Fibroblast of mammary gland (primary cell): ENCODE measurements around the gene ENDOD1.

Experiments used
- DNase-seq: peaks from one replicate; pipeline ENCODE4 v3.0.0-alpha.2; 2010; ENCODE audit warnings: low read depth
- H3K4me3 ChIP-seq: 2 replicates; pipeline ENCODE4 v1.5.1; 2011; ENCODE audit warnings: low read depth, mild to moderate bottlenecking, low read length, moderate library complexity; ENCODE audit not compliant: control insufficient read depth
- TF ChIP-seq, protein P1 (sequence below): conservative IDR thresholded peaks from 2 replicates; pipeline ENCODE4 v1.5.1; 2011; ENCODE audit warnings: low read depth, low read length, inconsistent platforms; ENCODE audit not compliant: control insufficient read depth, insufficient read depth

The ENDOD1 gene

DNA sequence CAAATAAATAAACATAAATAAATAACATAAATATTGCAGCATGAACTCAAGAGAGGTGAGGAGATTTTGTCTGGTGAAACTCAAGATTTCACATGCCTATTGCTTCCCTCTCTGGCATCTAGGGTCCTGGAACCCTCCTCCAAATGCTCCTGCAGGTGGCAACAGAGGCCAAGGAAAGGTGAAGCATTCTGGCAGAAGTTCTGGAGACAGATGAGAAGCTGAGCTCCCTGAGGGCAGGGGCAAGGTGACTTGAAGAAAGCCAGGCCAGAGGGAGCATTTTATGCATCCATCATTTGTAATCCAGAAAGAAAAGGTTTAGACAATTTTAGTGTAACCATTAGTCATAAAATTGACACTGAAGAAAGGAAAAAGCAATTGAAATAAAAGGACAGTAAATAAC is 64.9 kb downstream of the ENDOD1 start:
- TF ChIP-seq, protein P1, sequence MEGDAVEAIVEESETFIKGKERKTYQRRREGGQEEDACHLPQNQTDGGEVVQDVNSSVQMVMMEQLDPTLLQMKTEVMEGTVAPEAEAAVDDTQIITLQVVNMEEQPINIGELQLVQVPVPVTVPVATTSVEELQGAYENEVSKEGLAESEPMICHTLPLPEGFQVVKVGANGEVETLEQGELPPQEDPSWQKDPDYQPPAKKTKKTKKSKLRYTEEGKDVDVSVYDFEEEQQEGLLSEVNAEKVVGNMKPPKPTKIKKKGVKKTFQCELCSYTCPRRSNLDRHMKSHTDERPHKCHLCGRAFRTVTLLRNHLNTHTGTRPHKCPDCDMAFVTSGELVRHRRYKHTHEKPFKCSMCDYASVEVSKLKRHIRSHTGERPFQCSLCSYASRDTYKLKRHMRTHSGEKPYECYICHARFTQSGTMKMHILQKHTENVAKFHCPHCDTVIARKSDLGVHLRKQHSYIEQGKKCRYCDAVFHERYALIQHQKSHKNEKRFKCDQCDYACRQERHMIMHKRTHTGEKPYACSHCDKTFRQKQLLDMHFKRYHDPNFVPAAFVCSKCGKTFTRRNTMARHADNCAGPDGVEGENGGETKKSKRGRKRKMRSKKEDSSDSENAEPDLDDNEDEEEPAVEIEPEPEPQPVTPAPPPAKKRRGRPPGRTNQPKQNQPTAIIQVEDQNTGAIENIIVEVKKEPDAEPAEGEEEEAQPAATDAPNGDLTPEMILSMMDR, result peak; percentile 65
- no peak overlapping the region for H3K4me3 ChIP-seq
- peak; percentile 67 for DNase-seq

DNA sequence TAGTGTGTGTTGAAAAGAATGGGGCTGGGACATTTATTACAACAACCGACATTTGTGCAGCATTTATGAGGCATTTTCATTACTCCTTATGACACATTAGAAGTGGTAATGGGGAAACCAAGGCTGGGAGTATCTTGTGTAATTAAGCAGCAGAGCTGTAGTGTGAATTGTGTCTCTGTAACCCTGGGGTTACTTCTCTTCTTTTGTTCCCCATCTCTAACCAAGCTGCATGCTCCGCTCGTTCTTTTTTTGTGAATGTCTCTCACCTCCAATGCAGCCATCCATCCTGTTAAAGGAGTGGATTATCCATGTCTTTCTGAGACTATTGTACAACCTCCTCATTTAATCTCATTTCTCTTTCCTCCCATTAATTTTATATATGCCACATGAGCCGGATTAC is 65.7 kb downstream of the ENDOD1 start:
- DNase-seq, result no peak
- no peak overlapping the region for H3K4me3 ChIP-seq
- TF ChIP-seq, protein P1, result no peak

DNA sequence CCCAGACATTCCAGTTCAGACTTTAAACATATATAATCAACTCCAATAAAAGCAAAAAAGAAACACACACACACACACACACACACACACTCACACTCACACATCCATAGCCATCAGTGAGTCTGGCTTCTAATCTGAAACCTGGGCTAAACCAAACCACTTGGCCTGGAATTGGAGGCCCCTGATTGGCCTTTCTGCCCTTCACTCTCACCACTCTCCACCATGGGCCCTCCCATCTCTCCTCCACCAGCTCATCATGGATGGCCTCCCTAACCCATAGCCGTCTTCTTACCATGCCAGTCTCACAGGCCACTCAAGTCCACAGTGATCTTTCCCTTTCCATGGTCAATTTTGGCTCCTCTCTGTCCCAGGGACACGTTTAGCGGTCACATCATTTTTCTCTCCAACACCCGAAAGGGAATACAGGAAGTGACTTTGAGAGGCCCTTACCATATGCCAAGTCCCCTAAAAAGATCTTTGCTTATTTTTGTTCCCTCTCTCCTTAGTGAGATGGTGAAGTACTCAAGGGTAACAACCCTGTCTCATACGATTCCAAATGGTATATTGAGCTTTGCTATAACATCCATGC is 66.6 kb downstream of the ENDOD1 start:
- no peak for DNase-seq
- TF ChIP-seq, protein P1, result no peak
- H3K4me3 ChIP-seq, result no peak overlapping the region

DNA sequence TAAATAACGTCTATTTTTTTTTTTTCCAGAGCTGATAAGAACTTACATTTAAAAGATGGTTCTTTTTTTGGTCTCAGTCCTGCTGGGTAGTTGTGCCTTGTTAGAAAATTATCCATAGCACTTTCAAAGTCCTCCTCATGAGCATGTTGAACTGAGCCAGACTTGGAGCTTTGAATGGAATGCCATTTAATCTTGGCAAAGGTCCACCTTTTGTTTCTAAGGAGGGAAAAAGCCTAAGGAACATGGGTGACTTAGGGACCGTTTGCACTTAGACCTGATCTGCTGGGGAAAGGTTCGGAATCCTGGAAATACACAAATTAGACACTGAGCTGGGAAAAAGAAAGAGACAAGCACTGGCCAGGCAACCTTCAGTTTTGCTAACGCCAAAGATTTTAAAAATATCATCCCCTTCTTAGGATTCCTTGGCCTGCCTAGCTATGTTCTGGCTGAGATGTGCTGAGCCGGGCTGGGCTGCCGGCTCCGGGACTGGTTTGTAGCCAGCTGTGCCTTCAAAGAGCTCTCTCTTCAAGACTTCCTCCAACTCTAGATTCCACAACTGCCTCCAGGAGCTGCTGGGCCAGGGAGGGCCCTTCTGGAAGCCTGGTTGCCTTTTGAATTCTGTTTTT is 67.4 kb downstream of the ENDOD1 start:
- no peak for DNase-seq
- no peak overlapping the region for H3K4me3 ChIP-seq
- TF ChIP-seq, protein P1, result no peak

DNA sequence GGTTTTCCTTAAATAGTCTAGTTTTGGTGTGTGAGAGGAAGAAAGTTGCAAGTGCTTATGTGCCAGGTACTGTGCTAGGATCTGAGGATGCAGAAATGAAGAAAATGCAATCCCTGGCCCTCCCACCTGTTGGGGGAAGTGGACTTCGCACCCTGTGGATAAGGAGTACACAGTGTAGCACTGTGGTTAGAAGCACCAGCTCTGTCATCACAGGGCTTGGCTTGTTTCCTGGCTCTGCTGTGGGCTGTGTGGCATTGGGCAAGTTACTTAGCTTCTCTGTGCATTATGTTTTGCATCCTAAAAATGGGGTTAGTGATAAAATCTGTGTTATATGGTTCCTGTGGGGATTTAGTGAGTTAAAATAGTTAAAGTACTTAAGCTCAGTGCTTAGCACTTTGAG is 68.2 kb downstream of the ENDOD1 start:
- H3K4me3 ChIP-seq, result no peak overlapping the region
- TF ChIP-seq, protein P1, result no peak
- DNase-seq, result no peak

DNA sequence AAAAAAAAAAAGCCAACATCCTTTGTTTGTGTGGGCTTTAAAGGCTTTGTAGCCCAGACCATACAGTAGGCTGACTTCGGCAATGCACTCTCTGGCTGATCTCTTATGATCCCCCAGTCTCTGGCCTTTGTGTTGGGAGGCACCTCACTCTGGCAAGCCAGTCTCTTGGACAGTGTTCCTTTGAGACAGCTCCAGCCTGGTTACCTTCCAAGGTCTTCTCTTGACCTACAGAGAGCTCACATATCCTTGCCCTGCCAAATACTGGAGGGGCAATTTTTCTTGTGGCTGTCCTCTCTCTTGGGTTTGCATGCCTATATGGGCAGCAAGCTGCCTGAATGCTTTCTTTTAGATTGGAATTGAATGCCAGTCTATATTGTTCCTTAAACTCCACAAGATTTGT is 71.6 kb downstream of the ENDOD1 start:
- no peak for DNase-seq
- TF ChIP-seq, protein P1, result no peak
- no peak overlapping the region for H3K4me3 ChIP-seq

DNA sequence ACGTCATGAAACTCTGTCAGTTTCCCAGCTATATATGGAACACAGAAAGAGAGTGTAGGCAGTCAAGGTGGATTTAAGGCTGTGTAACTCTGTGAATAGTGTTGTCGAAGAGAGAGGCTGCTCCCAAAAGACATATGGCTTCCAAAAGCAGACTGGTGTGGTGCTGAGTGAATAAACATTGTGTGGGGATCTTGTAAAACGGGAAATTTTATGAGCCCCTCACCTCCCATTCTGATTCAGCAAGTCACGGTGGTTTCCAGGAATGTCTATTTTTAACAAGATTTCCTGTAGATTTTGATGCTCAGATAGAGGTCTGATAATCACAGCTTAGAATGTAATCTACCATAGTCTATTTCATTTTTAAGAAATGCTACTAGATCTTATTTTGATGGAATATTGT is 73.5 kb downstream of the ENDOD1 start:
- no peak overlapping the region for H3K4me3 ChIP-seq
- TF ChIP-seq, protein P1, result no peak
- no peak for DNase-seq
